Prostate gland (tissue), 2 donors: Measurements from ENCODE around the gene PTPRA.

ENCODE experiments used
- POLR2A ChIP-seq: fragments of 450-650 bp; IDR thresholded peaks from one replicate; pipeline ENCODE4 v1.6.1; 2016; ENCODE audit warnings: antibody characterized with exemption, mild to moderate bottlenecking
- POLR2AphosphoS5 ChIP-seq: sonication (generic); formaldehyde crosslinking; IDR thresholded peaks from one replicate; pipeline ENCODE4 v1.6.1; 2017; ENCODE audit warnings: antibody characterized with exemption
- TF ChIP-seq, protein P1 (sequence below), 4 experiments: fragments of 200-600 bp in 2 of 4; fragments of 450-650 bp in 2 of 4; sonication (generic) in 2 of 4; IDR thresholded peaks; 1 replicate in 3 of 4; 2 replicates in 1 of 4; pipeline ENCODE4 v1.5.1; 2016 to 2019; ENCODE audit warnings: antibody characterized with exemption in 4 of 4, mild to moderate bottlenecking in 2 of 4, moderate library complexity in 2 of 4

- TF ChIP-seq, protein P1, sequence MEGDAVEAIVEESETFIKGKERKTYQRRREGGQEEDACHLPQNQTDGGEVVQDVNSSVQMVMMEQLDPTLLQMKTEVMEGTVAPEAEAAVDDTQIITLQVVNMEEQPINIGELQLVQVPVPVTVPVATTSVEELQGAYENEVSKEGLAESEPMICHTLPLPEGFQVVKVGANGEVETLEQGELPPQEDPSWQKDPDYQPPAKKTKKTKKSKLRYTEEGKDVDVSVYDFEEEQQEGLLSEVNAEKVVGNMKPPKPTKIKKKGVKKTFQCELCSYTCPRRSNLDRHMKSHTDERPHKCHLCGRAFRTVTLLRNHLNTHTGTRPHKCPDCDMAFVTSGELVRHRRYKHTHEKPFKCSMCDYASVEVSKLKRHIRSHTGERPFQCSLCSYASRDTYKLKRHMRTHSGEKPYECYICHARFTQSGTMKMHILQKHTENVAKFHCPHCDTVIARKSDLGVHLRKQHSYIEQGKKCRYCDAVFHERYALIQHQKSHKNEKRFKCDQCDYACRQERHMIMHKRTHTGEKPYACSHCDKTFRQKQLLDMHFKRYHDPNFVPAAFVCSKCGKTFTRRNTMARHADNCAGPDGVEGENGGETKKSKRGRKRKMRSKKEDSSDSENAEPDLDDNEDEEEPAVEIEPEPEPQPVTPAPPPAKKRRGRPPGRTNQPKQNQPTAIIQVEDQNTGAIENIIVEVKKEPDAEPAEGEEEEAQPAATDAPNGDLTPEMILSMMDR (IDR thresholded peaks at IDR 0.05): no peak
- TF ChIP-seq POLR2A (no peak), POLR2AphosphoS5 (no peak)
Measured at GRCh38 chr20:2829376-2829775, 43.9 kb upstream of the PTPRA start.
